Measurements from ENCODE around the gene BICD1. TPM values are rescaled to one million over a fixed set of nuclear protein-coding genes. Genes with fewer than 3 reads are reported as not detected.

BICD1 gene
- total and polyA plus RNA-seq, 2 of the 13 experiments (the other 11 are each of a cell fraction or from before 2014, with no cell fraction given), result 4.5 to 5.2 TPM

GRCh38 chr12:32334371-32334777 lies 227.7 kb downstream of the BICD1 start:
- in situ Hi-C loops (cut with HindIII; ENCODE audit: extremely low pct_ligation_motif_present, low pct_unique_long_range_greater_than_20kb) (no loop called here), intact Hi-C loops (cut with micrococcal nuclease; ENCODE audit: unreplicated experiment) (no loop called here)
- ChIA-PET CTCF (ENCODE audit: low intra/inter-chr PET ratio, low total read pairs) (no interaction called here), POLR2A (no interaction called here)
- Histone ChIP-seq H3K4me3 (replicated peaks in 1 of 3; ENCODE audit: insufficient read depth in 1 of 3, low read depth in 2 of 3, low read length in 3 of 3) (no peak overlapping the region), H3K36me3 (replicated peaks in 1 of 2; ENCODE audit: control insufficient read depth in 1 of 2, insufficient read depth in 2 of 2, low read length in 2 of 2) (no peaks in the 10 kb centered on the region), H2AFZ (ENCODE audit: low read length) (no peak overlapping the region), H3K9me3 (ENCODE audit: low read length) (no peaks in the 10 kb centered on the region), H3K27ac (ENCODE audit: extremely low read length, insufficient read depth, low read length) (no peak overlapping the region), H3K79me2 (ENCODE audit: insufficient read depth, low read length) (no peaks in the 10 kb centered on the region), H3K4me2 (ENCODE audit: low read depth, low read length) (no peak overlapping the region), H3K4me1 (ENCODE audit: insufficient read depth, low read length) (peaks cover 9% of the 10 kb centered on the region; the same call in 1 of the 2 replicates), H3K27me3 (ENCODE audit: control insufficient read depth in 1 of 2, insufficient read depth in 2 of 2, low read length in 2 of 2) (no peaks in the 10 kb centered on the region), H4K20me1 (ENCODE audit: insufficient read depth, low read length) (no peaks in the 10 kb centered on the region), H3K9ac (ENCODE audit: insufficient read depth, low read depth, low read length) (no peak overlapping the region)
- DNase-seq (ENCODE audit: low spot score) (no peak), FAIRE-seq (no peak), ATAC-seq (no peak)
- no TSS peak for BruUV-seq (replicated peaks)
- TF ChIP-seq ZNF138 (CRISPR knock-in tag; IDR thresholded peaks at IDR 0.05; ENCODE audit: low read depth), result no peak
- TF ChIP-seq, protein P1, sequence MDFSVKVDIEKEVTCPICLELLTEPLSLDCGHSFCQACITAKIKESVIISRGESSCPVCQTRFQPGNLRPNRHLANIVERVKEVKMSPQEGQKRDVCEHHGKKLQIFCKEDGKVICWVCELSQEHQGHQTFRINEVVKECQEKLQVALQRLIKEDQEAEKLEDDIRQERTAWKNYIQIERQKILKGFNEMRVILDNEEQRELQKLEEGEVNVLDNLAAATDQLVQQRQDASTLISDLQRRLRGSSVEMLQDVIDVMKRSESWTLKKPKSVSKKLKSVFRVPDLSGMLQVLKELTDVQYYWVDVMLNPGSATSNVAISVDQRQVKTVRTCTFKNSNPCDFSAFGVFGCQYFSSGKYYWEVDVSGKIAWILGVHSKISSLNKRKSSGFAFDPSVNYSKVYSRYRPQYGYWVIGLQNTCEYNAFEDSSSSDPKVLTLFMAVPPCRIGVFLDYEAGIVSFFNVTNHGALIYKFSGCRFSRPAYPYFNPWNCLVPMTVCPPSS (IDR thresholded peaks at IDR 0.05), result no peak
- no peak for TF ChIP-seq HCFC1 (IDR thresholded peaks at IDR 0.05; ENCODE audit: low read depth, low read length)
- TF ChIP-seq HNRNPK (IDR thresholded peaks at IDR 0.05; ENCODE audit: low read depth, low read length, poor library complexity, severe bottlenecking), result no peak
- TF ChIP-seq ZNF703 (CRISPR knock-in tag; IDR thresholded peaks at IDR 0.05; ENCODE audit: borderline replicate concordance), result no peak
- 97% methylated on average over 4 of the region's 4 CpGs for WGBS (ENCODE audit: low lambda C conversion rate)

DNA sequence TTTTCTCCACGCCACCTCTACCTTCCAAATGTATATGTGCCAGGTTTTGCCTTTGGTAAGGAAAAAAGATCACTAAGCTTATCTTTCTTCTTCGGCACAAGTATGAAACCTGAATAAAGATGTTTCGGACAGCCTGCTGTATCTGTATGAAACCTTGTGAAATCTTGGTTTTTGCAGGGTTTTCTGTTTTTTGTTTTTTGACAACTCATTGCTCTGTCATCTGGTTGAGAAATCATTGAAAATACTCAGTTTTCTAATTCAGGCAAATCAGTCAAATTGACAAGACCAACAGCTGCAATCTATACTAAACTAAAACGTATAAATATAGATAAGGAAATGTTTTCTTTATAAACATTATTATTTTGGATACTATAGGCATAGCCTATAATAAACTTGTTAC lies 229.6 kb downstream of the BICD1 start:
- H3K9me3 ChIP-seq (ENCODE audit: low read length), result no peaks in the 10 kb centered on the region
- H3K27ac ChIP-seq (ENCODE audit: extremely low read length, insufficient read depth, low read length), result no peak overlapping the region
- no peaks in the 10 kb centered on the region for H3K36me3 ChIP-seq (replicated peaks in 1 of 2; ENCODE audit: control insufficient read depth in 1 of 2, insufficient read depth in 2 of 2, low read length in 2 of 2)
- BruUV-seq (replicated peaks), result no TSS peak
- peaks cover 3% of the 10 kb centered on the region; the same call in 1 of the 2 replicates for H3K4me1 ChIP-seq (ENCODE audit: insufficient read depth, low read length)
- intact Hi-C loops (cut with micrococcal nuclease; ENCODE audit: unreplicated experiment), result no loop called here
- in situ Hi-C loops (cut with HindIII; ENCODE audit: extremely low pct_ligation_motif_present, low pct_unique_long_range_greater_than_20kb), result no loop called here
- no peak for FAIRE-seq
- H3K27me3 ChIP-seq (ENCODE audit: control insufficient read depth in 1 of 2, insufficient read depth in 2 of 2, low read length in 2 of 2), result no peaks in the 10 kb centered on the region
- WGBS (ENCODE audit: low lambda C conversion rate), result 89% methylated on average over 4 of the region's 4 CpGs
- ChIA-PET POLR2A (no interaction called here), CTCF (ENCODE audit: low intra/inter-chr PET ratio, low total read pairs) (no interaction called here)
- no peak overlapping the region for H3K4me3 ChIP-seq (replicated peaks in 1 of 3; ENCODE audit: insufficient read depth in 1 of 3, low read depth in 2 of 3, low read length in 3 of 3)
- no peaks in the 10 kb centered on the region for H4K20me1 ChIP-seq (ENCODE audit: insufficient read depth, low read length)
- no peak overlapping the region for H3K4me2 ChIP-seq (ENCODE audit: low read depth, low read length)
- no peaks in the 10 kb centered on the region for H3K79me2 ChIP-seq (ENCODE audit: insufficient read depth, low read length)
- H2AFZ ChIP-seq (ENCODE audit: low read length), result no peak overlapping the region
- H3K9ac ChIP-seq (ENCODE audit: insufficient read depth, low read depth, low read length), result no peak overlapping the region
- no peak for DNase-seq (ENCODE audit: low spot score)
- ATAC-seq, result no peak
- no peak for TF ChIP-seq ZNF615 (CRISPR knock-in tag; IDR thresholded peaks at IDR 0.05; ENCODE audit: borderline replicate concordance)
- TF ChIP-seq, protein P2, sequence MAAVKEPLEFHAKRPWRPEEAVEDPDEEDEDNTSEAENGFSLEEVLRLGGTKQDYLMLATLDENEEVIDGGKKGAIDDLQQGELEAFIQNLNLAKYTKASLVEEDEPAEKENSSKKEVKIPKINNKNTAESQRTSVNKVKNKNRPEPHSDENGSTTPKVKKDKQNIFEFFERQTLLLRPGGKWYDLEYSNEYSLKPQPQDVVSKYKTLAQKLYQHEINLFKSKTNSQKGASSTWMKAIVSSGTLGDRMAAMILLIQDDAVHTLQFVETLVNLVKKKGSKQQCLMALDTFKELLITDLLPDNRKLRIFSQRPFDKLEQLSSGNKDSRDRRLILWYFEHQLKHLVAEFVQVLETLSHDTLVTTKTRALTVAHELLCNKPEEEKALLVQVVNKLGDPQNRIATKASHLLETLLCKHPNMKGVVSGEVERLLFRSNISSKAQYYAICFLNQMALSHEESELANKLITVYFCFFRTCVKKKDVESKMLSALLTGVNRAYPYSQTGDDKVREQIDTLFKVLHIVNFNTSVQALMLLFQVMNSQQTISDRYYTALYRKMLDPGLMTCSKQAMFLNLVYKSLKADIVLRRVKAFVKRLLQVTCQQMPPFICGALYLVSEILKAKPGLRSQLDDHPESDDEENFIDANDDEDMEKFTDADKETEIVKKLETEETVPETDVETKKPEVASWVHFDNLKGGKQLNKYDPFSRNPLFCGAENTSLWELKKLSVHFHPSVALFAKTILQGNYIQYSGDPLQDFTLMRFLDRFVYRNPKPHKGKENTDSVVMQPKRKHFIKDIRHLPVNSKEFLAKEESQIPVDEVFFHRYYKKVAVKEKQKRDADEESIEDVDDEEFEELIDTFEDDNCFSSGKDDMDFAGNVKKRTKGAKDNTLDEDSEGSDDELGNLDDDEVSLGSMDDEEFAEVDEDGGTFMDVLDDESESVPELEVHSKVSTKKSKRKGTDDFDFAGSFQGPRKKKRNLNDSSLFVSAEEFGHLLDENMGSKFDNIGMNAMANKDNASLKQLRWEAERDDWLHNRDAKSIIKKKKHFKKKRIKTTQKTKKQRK (IDR thresholded peaks at IDR 0.05; ENCODE audit: low read length), result no peak
- TF ChIP-seq, protein P3, sequence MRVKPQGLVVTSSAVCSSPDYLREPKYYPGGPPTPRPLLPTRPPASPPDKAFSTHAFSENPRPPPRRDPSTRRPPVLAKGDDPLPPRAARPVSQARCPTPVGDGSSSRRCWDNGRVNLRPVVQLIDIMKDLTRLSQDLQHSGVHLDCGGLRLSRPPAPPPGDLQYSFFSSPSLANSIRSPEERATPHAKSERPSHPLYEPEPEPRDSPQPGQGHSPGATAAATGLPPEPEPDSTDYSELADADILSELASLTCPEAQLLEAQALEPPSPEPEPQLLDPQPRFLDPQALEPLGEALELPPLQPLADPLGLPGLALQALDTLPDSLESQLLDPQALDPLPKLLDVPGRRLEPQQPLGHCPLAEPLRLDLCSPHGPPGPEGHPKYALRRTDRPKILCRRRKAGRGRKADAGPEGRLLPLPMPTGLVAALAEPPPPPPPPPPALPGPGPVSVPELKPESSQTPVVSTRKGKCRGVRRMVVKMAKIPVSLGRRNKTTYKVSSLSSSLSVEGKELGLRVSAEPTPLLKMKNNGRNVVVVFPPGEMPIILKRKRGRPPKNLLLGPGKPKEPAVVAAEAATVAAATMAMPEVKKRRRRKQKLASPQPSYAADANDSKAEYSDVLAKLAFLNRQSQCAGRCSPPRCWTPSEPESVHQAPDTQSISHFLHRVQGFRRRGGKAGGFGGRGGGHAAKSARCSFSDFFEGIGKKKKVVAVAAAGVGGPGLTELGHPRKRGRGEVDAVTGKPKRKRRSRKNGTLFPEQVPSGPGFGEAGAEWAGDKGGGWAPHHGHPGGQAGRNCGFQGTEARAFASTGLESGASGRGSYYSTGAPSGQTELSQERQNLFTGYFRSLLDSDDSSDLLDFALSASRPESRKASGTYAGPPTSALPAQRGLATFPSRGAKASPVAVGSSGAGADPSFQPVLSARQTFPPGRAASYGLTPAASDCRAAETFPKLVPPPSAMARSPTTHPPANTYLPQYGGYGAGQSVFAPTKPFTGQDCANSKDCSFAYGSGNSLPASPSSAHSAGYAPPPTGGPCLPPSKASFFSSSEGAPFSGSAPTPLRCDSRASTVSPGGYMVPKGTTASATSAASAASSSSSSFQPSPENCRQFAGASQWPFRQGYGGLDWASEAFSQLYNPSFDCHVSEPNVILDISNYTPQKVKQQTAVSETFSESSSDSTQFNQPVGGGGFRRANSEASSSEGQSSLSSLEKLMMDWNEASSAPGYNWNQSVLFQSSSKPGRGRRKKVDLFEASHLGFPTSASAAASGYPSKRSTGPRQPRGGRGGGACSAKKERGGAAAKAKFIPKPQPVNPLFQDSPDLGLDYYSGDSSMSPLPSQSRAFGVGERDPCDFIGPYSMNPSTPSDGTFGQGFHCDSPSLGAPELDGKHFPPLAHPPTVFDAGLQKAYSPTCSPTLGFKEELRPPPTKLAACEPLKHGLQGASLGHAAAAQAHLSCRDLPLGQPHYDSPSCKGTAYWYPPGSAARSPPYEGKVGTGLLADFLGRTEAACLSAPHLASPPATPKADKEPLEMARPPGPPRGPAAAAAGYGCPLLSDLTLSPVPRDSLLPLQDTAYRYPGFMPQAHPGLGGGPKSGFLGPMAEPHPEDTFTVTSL (CRISPR knock-in tag; IDR thresholded peaks at IDR 0.05; ENCODE audit: borderline replicate concordance), result no peak

Data from HepG2 (cell line).